HG03521 (cell line): Measurements from ENCODE around the gene SCIMP.
"Not testable (repeated sequence)": the region's sequence is repeated elsewhere in the genome, so short reads cannot be mapped to it uniquely, and the experiment has no call there.

Experiments used
- ATAC-seq: cut with Tn5 transposase; IDR thresholded peaks from one replicate; pipeline ENCODE4 v1.9.1; 2021; ENCODE audit warnings: mild to moderate bottlenecking, moderate library complexity; ENCODE audit not compliant: unreplicated experiment

Gene SCIMP

GRCh38 chr17:5234645-5235576 lies at the start of gene SCIMP:
Gene SCIMP (minus strand): TSS chr17:5234860. CDS start chr17:5234755, 105 bp downstream.
- peak; percentile 43 for ATAC-seq

GRCh38 chr17:5283571-5284315 lies 49.1 kb upstream of the SCIMP start:
- ATAC-seq: no peak

- ATAC-seq: peak; percentile 32
Observed at GRCh38 chr17:5282642-5283217, 48.1 kb upstream of the SCIMP start.

GRCh38 chr17:5281814-5282641 lies 47.4 kb upstream of the SCIMP start, which contains the start of gene RABEP1:
Gene RABEP1 (plus strand): TSS chr17:5282284. CDS start chr17:5282487, 203 bp downstream.
- ATAC-seq: peak; percentile 70

GRCh38 chr17:5272322-5272721 lies 37.7 kb upstream of the SCIMP start:
- no peak for ATAC-seq

- no peak for ATAC-seq
Observed at GRCh38 chr17:5269241-5269960, 34.7 kb upstream of the SCIMP start.

GRCh38 chr17:5264893-5265292 lies 30.2 kb upstream of the SCIMP start:
- ATAC-seq: no peak

- ATAC-seq: no peak
Observed at GRCh38 chr17:5263441-5263840, 28.8 kb upstream of the SCIMP start.

GRCh38 chr17:5262416-5262991 lies 27.8 kb upstream of the SCIMP start:
- ATAC-seq: no peak

GRCh38 chr17:5260542-5260941 lies 25.9 kb upstream of the SCIMP start:
- ATAC-seq: no peak

GRCh38 chr17:5257124-5257523 lies 22.5 kb upstream of the SCIMP start:
- no peak for ATAC-seq

- no peak for ATAC-seq
Observed at GRCh38 chr17:5254903-5255521, 20.4 kb upstream of the SCIMP start.

- no peak for ATAC-seq
Observed at GRCh38 chr17:5254414-5254813, 19.8 kb upstream of the SCIMP start.

- no peak for ATAC-seq
Observed at GRCh38 chr17:5249615-5250014, 15.0 kb upstream of the SCIMP start.

- ATAC-seq: no peak
Observed at GRCh38 chr17:5248821-5249479, 14.3 kb upstream of the SCIMP start.

GRCh38 chr17:5247621-5248020 lies 13.0 kb upstream of the SCIMP start:
- ATAC-seq: no peak

GRCh38 chr17:5241861-5242671 lies 7.4 kb upstream of the SCIMP start:
- no peak for ATAC-seq

GRCh38 chr17:5239769-5240168 lies 5.1 kb upstream of the SCIMP start:
- not testable (repeated sequence) for ATAC-seq
